Esophagus squamous epithelium (tissue), 5 donors: Measurements from ENCODE around the gene GREB1. TPM values are rescaled to one million over a fixed set of nuclear protein-coding genes. Genes with fewer than 3 reads are reported as not detected.

Experiments
- DNase-seq: peaks from one replicate; lab custom pipeline; 2025; lab: John Stamatoyannopoulos, UW
- H3K27ac ChIP-seq, 4 donors: fragments of 200-600 bp; sonication (generic); one replicate each; pipeline ENCODE4 v1.5.1; 2016 to 2019; ENCODE audit warnings: mild to moderate bottlenecking in 1 of 4
- H3K27me3 ChIP-seq, 4 donors: fragments of 200-600 bp; sonication (generic); 1 replicate in 3 of 4; 2 replicates in 1 of 4; pipeline versions ENCODE4 v1.5.1 to v1.6.0; 2017 to 2021; ENCODE audit warnings: antibody characterized with exemption in 1 of 4
- H3K36me3 ChIP-seq, 3 donors: fragments of 200-600 bp; sonication (generic); one replicate each; pipeline ENCODE4 v1.5.1; 2016 to 2019
- H3K4me1 ChIP-seq, 3 donors: fragments of 200-600 bp; sonication (generic); one replicate each; pipeline ENCODE4 v1.5.1; 2017 to 2019
- H3K4me3 ChIP-seq, 4 donors: fragments of 200-600 bp; sonication (generic); 1 replicate in 3 of 4; 2 replicates in 1 of 4; pipeline ENCODE4 v1.5.1; 2016 to 2019; ENCODE audit warnings: mild to moderate bottlenecking in 2 of 4, moderate library complexity in 1 of 4
- H3K9me3 ChIP-seq, 3 donors: fragments of 200-600 bp; sonication (generic); one replicate each; pipeline ENCODE4 v1.5.1; 2016 to 2019
- POLR2A ChIP-seq, 4 donors: fragments of 450-650 bp; IDR thresholded peaks; one replicate each; pipeline ENCODE4 v1.6.1; 2017; ENCODE audit warnings: antibody characterized with exemption in 4 of 4, mild to moderate bottlenecking in 4 of 4, moderate library complexity in 3 of 4
- WGBS, 2 donors: methylation state at CpG; one replicate each; pipeline ENCODE4 v1.1.5; 2018; 5-methylcytosine and 5-hydroxymethylcytosine counted together
- intact Hi-C: fragments of 100-400 bp; cut with DNase I; formaldehyde crosslinking; loops from one replicate; pipeline ENCODE4 v1.15.0; 2022
- total RNA-seq, 4 donors: library from RNA; depleted of rRNA; stranded (reverse); fragments of >200 nt; gene quantifications; one replicate each; pipeline ENCODE4 v1.1.0, GENCODE V29; 2016
- TF ChIP-seq, protein P1 (sequence below), 6 experiments: fragments of 450-650 bp in 4 of 6; fragments of 200-600 bp in 2 of 6; sonication (generic) in 2 of 6; IDR thresholded peaks; one replicate each; pipeline ENCODE4 v1.5.1; 2016 to 2019; ENCODE audit warnings: antibody characterized with exemption in 6 of 6, mild to moderate bottlenecking in 4 of 6, moderate library complexity in 4 of 6
- donor health status: DM: yes; HTN: yes; CAD: no.

The GREB1 gene
- total RNA-seq, 4 donors from 2014 or later = 0.08 to 1.7 (median 0.51) TPM

- intact Hi-C loops = no loop called here
Observed at GRCh38 chr2:11647834-11648600, 114.2 kb downstream of the GREB1 start.

GRCh38 chr2:11649093-11649492 is 115.2 kb downstream of the GREB1 start:
- TF ChIP-seq, protein P1, sequence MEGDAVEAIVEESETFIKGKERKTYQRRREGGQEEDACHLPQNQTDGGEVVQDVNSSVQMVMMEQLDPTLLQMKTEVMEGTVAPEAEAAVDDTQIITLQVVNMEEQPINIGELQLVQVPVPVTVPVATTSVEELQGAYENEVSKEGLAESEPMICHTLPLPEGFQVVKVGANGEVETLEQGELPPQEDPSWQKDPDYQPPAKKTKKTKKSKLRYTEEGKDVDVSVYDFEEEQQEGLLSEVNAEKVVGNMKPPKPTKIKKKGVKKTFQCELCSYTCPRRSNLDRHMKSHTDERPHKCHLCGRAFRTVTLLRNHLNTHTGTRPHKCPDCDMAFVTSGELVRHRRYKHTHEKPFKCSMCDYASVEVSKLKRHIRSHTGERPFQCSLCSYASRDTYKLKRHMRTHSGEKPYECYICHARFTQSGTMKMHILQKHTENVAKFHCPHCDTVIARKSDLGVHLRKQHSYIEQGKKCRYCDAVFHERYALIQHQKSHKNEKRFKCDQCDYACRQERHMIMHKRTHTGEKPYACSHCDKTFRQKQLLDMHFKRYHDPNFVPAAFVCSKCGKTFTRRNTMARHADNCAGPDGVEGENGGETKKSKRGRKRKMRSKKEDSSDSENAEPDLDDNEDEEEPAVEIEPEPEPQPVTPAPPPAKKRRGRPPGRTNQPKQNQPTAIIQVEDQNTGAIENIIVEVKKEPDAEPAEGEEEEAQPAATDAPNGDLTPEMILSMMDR (IDR thresholded peaks at IDR 0.05) = no peak
- TF ChIP-seq POLR2A (IDR thresholded peaks at IDR 0.05) = no peak
- Histone ChIP-seq H3K9me3 (no peaks in the 10 kb centered on the region), H3K36me3 (no peaks in the 10 kb centered on the region), H3K27ac (no peak overlapping the region), H3K27me3 (peaks cover 0 to 3% (median 0%) of the 10 kb centered on the region in 4 donors), H3K4me1 (no peaks in the 10 kb centered on the region), H3K4me3 (no peak overlapping the region)
- DNase-seq = no peak
- 49 to 54% methylated on average over 2 of the region's 2 CpGs for WGBS, 2 donors
- intact Hi-C loops = no loop called here

More at GRCh38 chr2:11647834-11648600, 114.2 kb downstream of the GREB1 start:
- no peak overlapping the region for H3K27ac ChIP-seq
- no peaks in the 10 kb centered on the region for H3K4me1 ChIP-seq
- no peaks in the 10 kb centered on the region for H3K9me3 ChIP-seq
- H3K27me3 ChIP-seq = peaks cover 0 to 3% (median under 1%) of the 10 kb centered on the region in 4 donors
- H3K4me3 ChIP-seq = no peak overlapping the region
- DNase-seq = no peak
- WGBS, 2 donors = 61 to 65% methylated on average over 6 to 7 of the region's 7 CpGs
- H3K36me3 ChIP-seq = no peaks in the 10 kb centered on the region
- TF ChIP-seq, protein P1 (IDR thresholded peaks at IDR 0.05) = peak in 1 of 6 experiments; percentile 29
- no peak for TF ChIP-seq POLR2A (IDR thresholded peaks at IDR 0.05)

DNA sequence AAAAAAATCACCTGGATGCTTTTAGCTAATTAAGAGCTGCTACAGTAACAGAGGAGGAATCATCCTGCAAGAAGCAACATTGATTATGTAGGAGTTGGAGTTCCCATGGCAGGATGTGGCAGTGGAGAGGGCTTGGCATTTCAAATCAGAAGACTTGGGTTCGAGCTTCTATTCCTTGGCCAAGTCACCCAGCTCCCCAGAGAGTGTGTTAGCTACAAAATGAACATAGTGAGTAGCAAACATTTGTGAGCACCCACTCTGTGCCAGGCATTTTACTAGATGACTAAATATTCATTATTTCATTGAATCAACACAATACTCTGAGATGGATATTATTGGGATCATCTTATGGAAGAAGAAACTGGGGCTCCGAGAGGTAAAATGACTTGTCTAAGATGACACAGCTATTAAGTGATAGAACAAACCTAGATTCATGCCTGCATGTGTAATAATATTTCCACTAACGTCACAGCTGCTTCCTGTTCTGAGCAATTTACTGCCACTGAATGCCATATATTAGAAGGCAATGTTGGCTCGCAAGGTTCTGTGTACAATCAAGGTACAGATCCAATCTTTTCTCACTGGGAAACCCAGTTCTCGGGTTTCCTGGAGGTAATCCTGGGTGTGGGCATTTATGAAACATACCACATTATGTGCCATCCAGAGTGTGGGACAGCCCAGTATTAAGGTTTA is 118.2 kb downstream of the GREB1 start:
- Histone ChIP-seq H3K4me3 (no peak overlapping the region), H3K27ac (no peak overlapping the region), H3K9me3 (no peaks in the 10 kb centered on the region), H3K4me1 (peaks cover 0 to 6% (median 0%) of the 10 kb centered on the region in 3 donors), H3K27me3 (peaks cover 0 to 5% (median 0%) of the 10 kb centered on the region in 4 donors), H3K36me3 (no peaks in the 10 kb centered on the region)
- intact Hi-C loops = no loop called here
- WGBS, 2 donors = 49 to 62% methylated on average over 4 of the region's 5 CpGs
- TF ChIP-seq POLR2A (IDR thresholded peaks at IDR 0.05) = no peak
- TF ChIP-seq, protein P1 (IDR thresholded peaks at IDR 0.05) = no peak
- no peak for DNase-seq

- peaks cover 0 to 6% (median 0%) of the 10 kb centered on the region in 3 donors for H3K4me1 ChIP-seq
- WGBS, 2 donors = 26 to 34% methylated on average over 3 of the region's 3 CpGs
- no peak overlapping the region for H3K4me3 ChIP-seq
- H3K27me3 ChIP-seq = peaks cover 0 to 10% (median 0%) of the 10 kb centered on the region in 4 donors
- H3K36me3 ChIP-seq = no peaks in the 10 kb centered on the region
- intact Hi-C loops = no loop called here
- TF ChIP-seq POLR2A (IDR thresholded peaks at IDR 0.05) = no peak
- TF ChIP-seq, protein P1 (IDR thresholded peaks at IDR 0.05) = no peak
- no peaks in the 10 kb centered on the region for H3K9me3 ChIP-seq
- no peak overlapping the region for H3K27ac ChIP-seq
- DNase-seq = no peak
Observed at GRCh38 chr2:11652553-11652952, 118.7 kb downstream of the GREB1 start.

DNA sequence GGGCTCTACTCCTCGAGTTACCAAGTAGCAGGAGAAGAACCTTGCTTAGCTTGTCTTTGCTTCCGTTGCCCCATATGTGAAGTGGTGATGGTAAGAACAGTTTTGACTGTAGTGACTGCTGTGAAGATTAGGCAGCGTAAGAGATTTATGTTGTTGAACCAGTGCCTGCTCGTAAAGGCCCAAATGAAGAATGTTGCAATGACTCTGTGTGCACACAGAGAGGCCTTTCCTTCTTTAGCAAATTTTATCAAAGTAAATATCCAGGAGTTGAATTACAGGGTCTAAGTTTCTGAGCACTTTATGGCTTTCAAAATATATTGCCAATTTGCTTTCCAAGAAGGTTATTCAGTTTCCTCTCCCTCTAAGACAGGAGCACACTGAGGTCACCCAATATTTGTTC is 121.7 kb downstream of the GREB1 start:
- Histone ChIP-seq H3K27me3 (peaks cover 0 to 39% (median 0%) of the 10 kb centered on the region in 4 donors), H3K9me3 (no peaks in the 10 kb centered on the region), H3K4me1 (peaks cover 0 to 6% (median 0%) of the 10 kb centered on the region in 3 donors), H3K36me3 (no peaks in the 10 kb centered on the region), H3K27ac (no peak overlapping the region), H3K4me3 (no peak overlapping the region)
- intact Hi-C loops = no loop called here
- DNase-seq = no peak
- no peak for TF ChIP-seq POLR2A (IDR thresholded peaks at IDR 0.05)
- TF ChIP-seq, protein P1 (IDR thresholded peaks at IDR 0.05) = no peak
- 91 to 92% methylated on average over 3 to 4 of the region's 4 CpGs for WGBS, 2 donors
